ENCODE measurements around the gene RASAL2.

DNA sequence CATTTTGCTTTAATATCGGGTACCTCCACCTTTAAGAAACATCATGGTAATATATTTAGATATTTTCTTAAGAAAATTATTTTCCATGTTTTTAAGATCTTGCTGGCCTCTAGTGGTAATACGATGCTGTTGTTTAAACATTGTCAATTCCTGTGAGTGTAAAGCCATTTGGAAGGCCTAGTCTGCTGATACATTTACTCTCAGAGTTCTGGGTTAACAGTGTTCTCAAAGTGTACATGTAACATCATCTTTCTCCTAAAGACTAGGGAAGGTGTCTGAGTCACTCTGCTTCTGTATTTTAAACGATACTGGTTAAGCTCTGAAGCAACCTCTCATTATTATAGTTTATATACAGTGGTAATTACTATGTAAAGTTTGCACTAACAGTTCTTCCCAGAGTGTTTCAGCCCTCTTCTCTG is 189.1 kb downstream of the RASAL2 start:
- no peak for TF ChIP-seq POLR2A (IDR thresholded peaks at IDR 0.05; ENCODE audit: low read depth, low read length)
- TF ChIP-seq SPI1 (IDR thresholded peaks at IDR 0.05; ENCODE audit: low read depth, low read length) = no peak
- TF ChIP-seq POLR2AphosphoS5 (IDR thresholded peaks at IDR 0.05; ENCODE audit: low read depth, low read length) = no peak
- TF ChIP-seq TAF1 (IDR thresholded peaks at IDR 0.05; ENCODE audit: low read depth, low read length) = no peak
- TF ChIP-seq PAX5 (IDR thresholded peaks at IDR 0.05; ENCODE audit: insufficient read depth, low read length, severe bottlenecking) = no peak

Measured in GM12891 (cell line).